SK-N-SH treated with all-trans-retinoic acid at 6 μM for 48 hours (cell line): ENCODE results near the gene DOK6.

Experiments used
- ARNTL ChIP-seq: fragments of 450-650 bp; formaldehyde crosslinking; IDR thresholded peaks from 2 replicates; pipeline ENCODE4 v1.5.0; 2020; ENCODE audit warnings: low read depth, mild to moderate bottlenecking, moderate library complexity, borderline replicate concordance
- ZC3H10 ChIP-seq: fragments of 250-450 bp; sonication (Bioruptor Pico); IDR thresholded peaks from 2 replicates; pipeline ENCODE4 v1.5.1; 2021; ENCODE audit warnings: mild to moderate bottlenecking, moderate library complexity

DNA sequence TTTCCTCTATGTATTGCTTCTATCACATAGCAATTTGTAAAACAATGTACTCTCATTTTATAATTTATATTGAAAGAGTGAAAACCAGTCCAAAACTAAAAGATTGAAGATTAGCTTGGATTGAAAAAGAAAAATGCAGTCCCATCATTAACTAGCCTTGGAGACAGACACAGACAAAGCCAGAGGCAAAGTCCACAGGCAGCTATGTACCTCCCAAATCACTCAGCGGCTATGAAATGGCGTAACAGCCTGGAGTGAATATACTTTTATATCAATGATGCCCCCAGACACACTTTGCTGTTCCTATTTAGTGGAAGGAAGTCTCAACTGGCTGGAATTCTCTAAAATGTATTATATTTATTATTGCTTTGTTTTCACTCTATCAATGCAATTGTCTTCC, 33.6 kb upstream of the DOK6 start:
- no peak for TF ChIP-seq ZC3H10 (CRISPR knock-in tag)
- TF ChIP-seq ARNTL (CRISPR knock-in tag): no peak
